Epidermal melanocyte (primary cell): ENCODE data around the gene CYB5RL.
A peak's percentile ranks its signal among the peaks of the same experiment; 100 is the strongest.

ENCODE experiments used
- DNase-seq: peaks from one replicate; pipeline ENCODE4 v3.0.0; 2011; ENCODE audit warnings: low spot score; ENCODE audit not compliant: insufficient read length

CYB5RL gene

DNA sequence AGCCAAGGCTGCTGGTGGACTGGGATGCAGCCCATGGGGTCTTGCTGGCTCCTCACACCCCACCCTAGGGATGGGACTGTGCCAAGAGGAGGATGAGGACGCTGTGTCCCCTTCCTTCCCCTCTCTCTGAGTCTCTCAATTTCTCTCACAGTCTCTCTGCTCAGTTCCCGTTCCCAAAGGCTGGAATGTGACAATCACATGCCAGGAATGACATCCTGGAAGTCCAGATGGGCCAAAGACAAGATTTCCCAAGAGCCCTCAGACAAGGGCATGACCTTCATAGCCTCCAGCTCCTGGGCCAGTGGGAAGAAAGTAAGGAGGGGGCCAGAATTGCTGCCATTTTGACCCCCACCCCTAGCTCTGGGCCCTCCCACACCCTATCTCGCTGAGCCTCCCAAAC, 39.5 kb downstream of the CYB5RL start:
- DNase-seq, result peak; percentile 15

DNA sequence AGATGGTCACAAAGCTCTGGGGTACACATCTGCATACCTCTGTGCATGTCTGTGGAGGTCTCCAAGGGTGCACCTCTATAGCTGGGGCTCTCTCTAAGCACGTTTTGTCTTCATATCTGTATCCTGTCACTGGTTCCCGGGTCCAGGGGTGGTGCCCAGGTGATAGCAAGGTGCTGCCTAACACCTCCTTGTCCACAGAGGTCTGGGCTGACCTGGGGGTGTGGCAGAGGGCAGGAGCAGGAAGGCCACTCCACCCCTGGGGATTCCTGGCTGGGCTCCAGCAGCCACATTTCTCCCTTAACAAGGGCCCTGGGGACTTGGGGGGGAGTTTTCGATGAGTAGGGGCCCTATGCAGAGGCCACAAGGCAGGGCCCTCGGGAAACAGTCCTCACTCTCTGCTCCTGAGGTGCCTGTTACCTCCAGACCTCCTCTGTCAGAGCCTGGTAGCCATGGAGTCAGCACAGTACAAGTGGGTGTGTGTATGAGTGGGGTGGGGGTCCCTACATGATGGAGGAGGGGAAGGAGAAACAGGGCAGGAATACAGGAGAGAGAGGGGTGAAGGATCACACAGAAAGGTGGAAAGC, 40.0 kb downstream of the CYB5RL start:
- DNase-seq, result no peak

DNA sequence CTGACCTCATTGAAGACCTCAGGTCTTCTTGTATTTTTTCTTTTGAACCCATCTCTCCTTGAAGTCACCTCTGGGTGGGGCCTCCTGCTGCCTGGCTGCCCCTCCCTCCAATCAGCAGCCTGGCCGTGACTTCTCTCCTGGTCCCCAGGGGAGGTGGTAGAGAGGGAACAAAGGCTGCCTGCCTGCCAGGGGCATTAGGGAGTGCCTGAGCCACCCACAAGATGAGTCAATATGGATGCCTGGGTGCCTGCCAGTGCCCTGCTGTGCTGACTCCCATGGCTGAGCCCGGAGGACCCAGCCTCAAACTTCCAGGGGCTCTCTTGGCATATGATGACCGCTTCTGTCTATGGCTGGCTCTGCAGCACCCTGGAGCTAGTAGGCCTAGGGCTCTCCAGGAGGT, 41.8 kb downstream of the CYB5RL start:
- peak; percentile 15 for DNase-seq

DNA sequence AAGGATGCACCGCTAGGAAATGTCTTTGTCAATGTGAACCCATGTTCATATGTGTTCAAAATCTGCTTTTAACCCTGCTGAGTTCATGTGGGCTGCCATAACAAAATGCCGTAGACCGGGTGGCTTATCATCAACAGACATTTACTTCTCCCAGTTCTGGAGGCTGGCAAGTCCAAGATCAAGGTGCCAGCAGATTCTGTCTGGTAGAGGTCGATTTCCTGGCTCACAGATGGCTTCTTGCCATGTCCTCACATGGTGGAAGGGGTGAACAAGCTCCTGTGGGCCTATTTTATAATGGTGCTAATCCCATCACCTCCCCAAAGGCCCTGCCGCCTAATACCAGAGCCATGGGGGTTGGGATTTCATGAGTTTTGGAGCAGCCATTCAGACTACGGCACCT, 42.4 kb downstream of the CYB5RL start:
- DNase-seq, result no peak

DNA sequence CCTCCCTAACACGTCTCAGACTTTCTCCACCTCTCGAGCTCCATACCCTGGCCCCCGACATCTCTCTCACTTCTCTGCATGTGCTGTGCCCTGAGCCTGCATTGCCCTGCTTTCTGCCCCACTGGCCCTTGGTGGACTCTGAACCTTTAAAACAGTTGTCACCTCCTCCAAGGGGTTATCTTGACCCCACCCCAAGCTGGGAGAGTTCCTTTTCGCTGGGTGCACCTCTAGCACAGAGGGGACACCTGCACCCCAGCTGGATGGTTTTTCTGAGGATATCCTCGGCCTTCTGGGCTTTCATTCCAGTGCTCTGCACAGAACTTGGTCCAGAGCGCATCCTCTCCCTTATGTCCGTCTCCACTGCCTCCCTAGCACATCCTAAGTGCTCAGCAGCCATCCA, 42.8 kb downstream of the CYB5RL start:
- no peak for DNase-seq

DNA sequence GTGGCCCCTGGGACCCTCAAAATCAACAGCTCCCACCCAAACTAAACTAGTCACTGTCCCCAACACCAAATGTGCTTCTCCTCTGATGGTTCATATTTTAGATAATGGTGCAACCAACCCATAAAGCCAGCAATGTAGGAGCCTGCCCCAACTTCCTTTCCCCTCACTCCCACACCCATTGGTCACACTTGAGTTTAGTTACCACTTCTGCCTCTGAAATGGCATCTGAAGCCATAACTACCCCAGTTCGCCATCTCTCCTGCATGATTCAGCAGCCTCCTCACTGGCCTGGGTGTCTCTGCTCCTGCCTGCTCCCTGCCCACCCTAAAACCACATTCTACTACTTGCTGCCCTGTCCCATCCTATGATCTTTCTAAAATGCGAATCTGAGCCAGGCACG, 43.6 kb downstream of the CYB5RL start:
- peak; percentile 3 for DNase-seq

DNA sequence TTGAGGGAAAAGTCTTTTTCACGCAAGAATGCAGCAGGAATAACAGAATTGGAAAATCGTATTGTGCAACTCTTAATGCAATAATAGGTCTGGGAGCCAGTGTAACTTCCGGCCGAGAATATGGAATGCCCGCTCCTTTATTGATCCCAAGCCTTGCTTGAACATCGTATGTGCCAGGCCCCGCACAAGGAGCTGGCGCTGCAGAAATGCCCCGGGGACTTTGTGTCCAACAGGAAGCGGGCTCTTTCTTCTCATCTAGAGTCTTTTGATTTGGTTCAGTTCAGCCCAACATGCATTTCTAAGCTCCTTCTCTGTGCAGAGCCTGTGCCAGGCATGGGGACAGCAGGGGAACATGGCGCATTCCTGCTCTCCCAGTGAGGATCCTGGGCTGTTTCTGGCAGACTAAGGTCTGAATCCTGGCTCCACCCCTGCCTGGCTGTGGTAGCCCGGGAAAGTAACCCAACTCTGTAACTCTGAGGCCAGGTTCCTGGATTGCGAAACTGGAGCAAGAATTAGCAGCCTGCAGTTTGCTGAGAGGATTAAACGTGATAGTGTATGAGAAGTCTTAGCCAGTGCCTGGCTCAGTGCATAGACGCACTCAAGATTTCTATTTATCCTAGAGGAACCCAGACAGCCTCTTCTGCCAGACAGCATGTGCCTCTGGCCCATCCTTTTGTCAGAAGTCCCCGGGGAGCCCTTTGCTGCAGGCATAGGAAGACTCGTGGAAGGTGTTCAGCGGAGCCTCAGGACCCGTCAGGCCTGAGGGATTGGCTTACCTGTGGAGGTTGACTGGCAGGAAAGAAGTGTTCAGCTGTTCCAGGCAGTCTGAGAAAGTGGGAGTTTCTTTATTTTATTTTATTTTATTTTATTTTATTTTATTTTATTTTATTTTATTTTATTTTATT, 46.0 kb downstream of the CYB5RL start:
- peak; percentile 54 for DNase-seq

DNA sequence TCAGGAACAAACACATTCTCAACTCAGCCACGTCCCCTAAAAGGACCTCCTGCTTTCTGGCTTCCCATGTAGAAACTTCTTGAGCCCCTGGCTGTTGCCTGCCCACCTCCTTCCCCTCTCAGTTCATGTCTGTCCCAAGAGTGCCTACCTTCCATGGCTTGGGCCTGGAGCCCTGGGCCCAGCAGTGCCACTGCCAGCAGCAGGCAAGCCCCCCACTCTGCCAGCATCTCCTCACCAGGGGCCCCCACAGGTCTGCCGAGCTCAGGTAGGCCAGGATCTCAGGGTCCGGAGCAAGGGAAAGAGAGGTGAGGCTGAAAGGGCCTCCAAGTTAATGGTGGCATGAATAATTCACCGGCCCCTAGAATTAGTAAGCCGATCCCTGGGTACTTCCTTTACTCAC, 47.1 kb downstream of the CYB5RL start, which contains the start of gene CDCP2:
TSS of gene CDCP2 (minus strand) at position 305 of the 400 bp plus-strand sequence. CDS start at position 227, 78 bp downstream.
- no peak for DNase-seq

DNA sequence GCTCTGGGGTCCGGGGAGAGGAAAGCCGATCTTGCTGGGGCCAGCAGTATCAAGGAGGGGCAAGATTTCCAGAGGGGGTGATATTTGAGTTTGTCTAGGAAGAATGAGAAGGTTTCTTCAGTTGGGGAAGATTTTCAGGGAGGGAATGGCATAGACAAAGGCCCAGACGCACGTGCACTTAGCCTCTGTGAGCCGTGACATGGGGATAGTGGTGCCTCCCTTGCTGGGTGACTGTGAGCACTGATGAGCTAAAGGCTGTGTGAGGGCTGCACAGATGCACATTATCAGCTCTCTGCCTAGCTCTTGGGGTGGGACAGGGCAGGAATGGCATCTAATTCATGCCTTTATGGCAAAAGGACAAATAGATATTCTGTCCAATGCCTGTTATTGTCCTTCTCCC, 48.8 kb downstream of the CYB5RL start:
- no peak for DNase-seq
